Spleen (tissue), 11 donors: ENCODE data around the gene CDKN1C. TPM values are rescaled to one million over a fixed set of nuclear protein-coding genes. Genes with fewer than 3 reads are reported as not detected.
A peak's percentile ranks its signal among the peaks of the same experiment; 100 is the strongest.

ENCODE experiments used
- DNase-seq: peaks from one replicate; pipeline ENCODE4 v3.0.0-alpha.2; 2020
- H3K27ac ChIP-seq, 8 donors: fragments of 200-600 bp; sonication (generic) in 7 of 8; 1 replicate in 4 of 8; 2 replicates in 4 of 8; pipeline versions ENCODE4 v1.5.0 to v1.8.0; 2016 to 2021; ENCODE audit warnings: inconsistent platforms in 4 of 8, mild to moderate bottlenecking in 4 of 8, moderate library complexity in 1 of 8
- H3K27me3 ChIP-seq, 7 donors: fragments of 200-600 bp; sonication (generic) in 6 of 7; replicated peaks in 1 of 7; 1 replicate in 4 of 7; 2 replicates in 3 of 7; pipeline versions ENCODE4 v1.5.0 to v1.8.0; 2016 to 2021; ENCODE audit warnings: inconsistent platforms in 3 of 7, mild to moderate bottlenecking in 1 of 7
- H3K36me3 ChIP-seq, 6 donors: fragments of 200-600 bp; sonication (generic) in 5 of 6; 1 replicate in 4 of 6; 2 replicates in 2 of 6; pipeline versions ENCODE4 v1.5.0 to v1.8.0; 2016 to 2021; ENCODE audit warnings: inconsistent platforms in 2 of 6
- H3K4me1 ChIP-seq, 6 donors: fragments of 200-600 bp; sonication (generic) in 5 of 6; 1 replicate in 3 of 6; 2 replicates in 3 of 6; pipeline versions ENCODE4 v1.5.0 to v1.8.0; 2016 to 2021; ENCODE audit warnings: inconsistent platforms in 3 of 6
- H3K4me3 ChIP-seq, 8 donors: fragments of 200-600 bp; sonication (generic) in 7 of 8; 1 replicate in 4 of 8; 2 replicates in 4 of 8; pipeline versions ENCODE4 v1.5.0 to v1.8.0; 2016 to 2021; ENCODE audit warnings: inconsistent platforms in 4 of 8, mild to moderate bottlenecking in 4 of 8, moderate library complexity in 2 of 8
- H3K9me3 ChIP-seq, 8 donors: fragments of 200-600 bp; sonication (generic) in 7 of 8; 1 replicate in 4 of 8; 2 replicates in 4 of 8; pipeline versions ENCODE4 v1.5.0 to v1.8.0; 2016 to 2021; ENCODE audit warnings: inconsistent platforms in 4 of 8
- CTCF ChIP-seq, 11 experiments: fragments of 200-600 bp in 7 of 11; fragments of 450-650 bp in 4 of 11; sonication (generic) in 4 of 11; IDR thresholded peaks in 8 of 11; conservative IDR thresholded peaks in 3 of 11; 1 replicate in 7 of 11; 2 replicates in 4 of 11; pipeline versions ENCODE4 v1.4.0 to v1.8.0; 2016 to 2021; ENCODE audit warnings: antibody characterized with exemption in 11 of 11, inconsistent platforms in 4 of 11, mild to moderate bottlenecking in 1 of 11
- POLR2A ChIP-seq, 3 donors: fragments of 450-650 bp; IDR thresholded peaks; one replicate each; pipeline ENCODE4 v1.5.1; 2017; ENCODE audit warnings: antibody characterized with exemption in 3 of 3, mild to moderate bottlenecking in 1 of 3
- POLR2AphosphoS5 ChIP-seq, 3 donors: sonication (generic); formaldehyde crosslinking; IDR thresholded peaks; one replicate each; pipeline ENCODE4 v1.5.1; 2017; ENCODE audit warnings: antibody characterized with exemption in 3 of 3
- WGBS, 5 donors: extraction: QIAGEN DNeasy Blood & Tissue Kit in 3 of 5; methylation state at CpG; one replicate each; pipeline versions ENCODE4 v1.1.5 to v1.1.7; 2013 to 2018; 5-methylcytosine and 5-hydroxymethylcytosine counted together
- intact Hi-C: fragments of 100-400 bp; cut with DNase I; formaldehyde crosslinking; loops from one replicate; pipeline ENCODE4 v1.15.0; 2023; ENCODE audit warnings: low total_unique reads
- polyA plus RNA-seq, 3 donors: library from polyadenylated mRNA; stranded (reverse); fragments of 200-250 nt; gene quantifications; one replicate each; pipeline ENCODE4 v1.2.1, GENCODE V29; 2013
- total RNA-seq, 7 donors: library from RNA; depleted of rRNA in 3 of 7; stranded (reverse); fragments of >200 nt in 3 of 7; fragmentation: NEBNext Ultra II Directional in 4 of 7; extraction: Animal tissue kit (Norgen Biotek cat#: 25700) in 4 of 7; gene quantifications; one replicate each; pipeline versions ENCODE4 v1.1.0 to v1.2.1, GENCODE V29; 2016 to 2021
- donor health status: healthy with polysubstance abuse.
- donor health status: DM: no; HTN: no; CAD: no; lungs with moderate emphysema.
- donor health status: DM: no; HTN: no; CAD: no.
- donor health status: Bipolar disorder and iron deficiency.
- donor health status: healthy.
- donor health status: DM: no; HTN: no; CAD: no.
- donor health status: DM: yes; HTN: yes; CAD: no.

The CDKN1C gene
- total and polyA plus RNA-seq, 10 donors = 5.4 to 40.4 (median 14.2) TPM

- Histone ChIP-seq H3K4me1 (peaks cover 0 to 25% (median 7%) of the 10 kb centered on the region in 6 donors), H3K36me3 (no peaks in the 10 kb centered on the region), H3K27me3 (peaks cover 0 to 72% (median 24%) of the 10 kb centered on the region in 7 donors), H3K9me3 (peaks cover 0 to 4% (median 0%) of the 10 kb centered on the region in 8 donors), H3K4me3 (no peak overlapping the region), H3K27ac (no peak overlapping the region)
- intact Hi-C loops = no loop called here
- WGBS, 5 donors = 85 to 91% (median 86%) methylated on average over 10 to 13 of the region's 13 CpGs
- TF ChIP-seq POLR2A (IDR thresholded peaks at IDR 0.05) (no peak), POLR2AphosphoS5 (IDR thresholded peaks at IDR 0.05) (no peak), CTCF (IDR thresholded peaks at IDR 0.05 in 8 of 11, conservative IDR thresholded peaks at IDR 0.05 in 3 of 11) (no peak)
- DNase-seq = no peak
These were observed 22.3 kb downstream of the CDKN1C start for GRCh38 chr11:2863276-2863618.

- TF ChIP-seq POLR2AphosphoS5 (IDR thresholded peaks at IDR 0.05) (no peak), POLR2A (IDR thresholded peaks at IDR 0.05) (no peak)
- peaks cover 0 to 4% (median 0%) of the 10 kb centered on the region in 8 donors for H3K9me3 ChIP-seq
- intact Hi-C loops = no loop called here
- no peak overlapping the region for H3K27ac ChIP-seq
- 10 to 35% (median 12%) methylated on average over 10 to 96 of the region's 96 CpGs for WGBS, 5 donors
- DNase-seq = no peak
- H3K4me3 ChIP-seq = peak overlapping the region in 2 of 8 donors; percentile 25 to 52
- peaks cover 0 to 19% (median 5%) of the 10 kb centered on the region in 6 donors for H3K4me1 ChIP-seq
- H3K27me3 ChIP-seq = peaks cover 0 to 66% (median 23%) of the 10 kb centered on the region in 7 donors
- H3K36me3 ChIP-seq = no peaks in the 10 kb centered on the region
These were observed 22.9 kb downstream of the CDKN1C start for GRCh38 chr11:2862395-2863275.

GRCh38 chr11:2860636-2861035, 24.9 kb downstream of the CDKN1C start:
- peaks cover 0 to 16% (median 5%) of the 10 kb centered on the region in 6 donors for H3K4me1 ChIP-seq
- 60 to 71% (median 63%) methylated on average over 7 of the region's 7 CpGs for WGBS, 5 donors
- H3K4me3 ChIP-seq = no peak overlapping the region
- H3K9me3 ChIP-seq = no peaks in the 10 kb centered on the region
- intact Hi-C loops = no loop called here
- DNase-seq = no peak
- no peaks in the 10 kb centered on the region for H3K36me3 ChIP-seq
- TF ChIP-seq CTCF (IDR thresholded peaks at IDR 0.05 in 8 of 11, conservative IDR thresholded peaks at IDR 0.05 in 3 of 11) (no peak), POLR2AphosphoS5 (IDR thresholded peaks at IDR 0.05) (no peak), POLR2A (IDR thresholded peaks at IDR 0.05) (no peak)
- no peak overlapping the region for H3K27ac ChIP-seq
- peaks cover 0 to 52% (median 23%) of the 10 kb centered on the region in 7 donors for H3K27me3 ChIP-seq

- DNase-seq = no peak
- 90 to 95% (median 92%) methylated on average over 7 to 10 of the region's 10 CpGs for WGBS, 5 donors
- Histone ChIP-seq H3K4me3 (no peak overlapping the region), H3K36me3 (no peaks in the 10 kb centered on the region), H3K27ac (no peak overlapping the region), H3K9me3 (no peaks in the 10 kb centered on the region), H3K4me1 (peaks cover 0 to 16% (median 5%) of the 10 kb centered on the region in 6 donors), H3K27me3 (peaks cover 0 to 48% (median 23%) of the 10 kb centered on the region in 7 donors)
- intact Hi-C loops = no loop called here
- TF ChIP-seq CTCF (IDR thresholded peaks at IDR 0.05 in 8 of 11, conservative IDR thresholded peaks at IDR 0.05 in 3 of 11) (no peak), POLR2AphosphoS5 (IDR thresholded peaks at IDR 0.05) (no peak), POLR2A (IDR thresholded peaks at IDR 0.05) (no peak)
These were observed 25.9 kb downstream of the CDKN1C start for GRCh38 chr11:2859699-2860037.
